ENCODE data around the gene NABP2.

GRCh38 chr12:56229916-56230431 is 5.8 kb downstream of the NABP2 start, which contains the start of gene SLC39A5:
- TF ChIP-seq CTCF (IDR thresholded peaks at IDR 0.05) (no peak), TCF7L2 (IDR thresholded peaks at IDR 0.05; ENCODE audit: low read depth, low read length) (no peak)

Measured in Panc1 (cell line).